Esophagus muscularis mucosa (tissue), 4 donors: ENCODE results near the gene RALY.

Experiments
- EP300 ChIP-seq: sonication (generic); formaldehyde crosslinking; IDR thresholded peaks from one replicate; pipeline ENCODE4 v1.6.1; 2017; ENCODE audit warnings: antibody characterized with exemption
- POLR2A ChIP-seq: fragments of 450-650 bp; IDR thresholded peaks from one replicate; pipeline ENCODE4 v1.6.1; 2017; ENCODE audit warnings: antibody characterized with exemption, moderate library complexity, mild to moderate bottlenecking, low read depth
- POLR2AphosphoS5 ChIP-seq, 2 donors: sonication (generic); formaldehyde crosslinking; IDR thresholded peaks; one replicate each; pipeline ENCODE4 v1.6.1; 2017; ENCODE audit warnings: antibody characterized with exemption in 2 of 2
- TF ChIP-seq, protein P1 (sequence below), 3 experiments: fragments of 200-600 bp in 2 of 3; fragments of 450-650 bp in 1 of 3; sonication (generic) in 2 of 3; IDR thresholded peaks; one replicate each; pipeline ENCODE4 v1.5.1; 2017 to 2019; ENCODE audit warnings: antibody characterized with exemption in 3 of 3, mild to moderate bottlenecking in 2 of 3, moderate library complexity in 1 of 3

DNA sequence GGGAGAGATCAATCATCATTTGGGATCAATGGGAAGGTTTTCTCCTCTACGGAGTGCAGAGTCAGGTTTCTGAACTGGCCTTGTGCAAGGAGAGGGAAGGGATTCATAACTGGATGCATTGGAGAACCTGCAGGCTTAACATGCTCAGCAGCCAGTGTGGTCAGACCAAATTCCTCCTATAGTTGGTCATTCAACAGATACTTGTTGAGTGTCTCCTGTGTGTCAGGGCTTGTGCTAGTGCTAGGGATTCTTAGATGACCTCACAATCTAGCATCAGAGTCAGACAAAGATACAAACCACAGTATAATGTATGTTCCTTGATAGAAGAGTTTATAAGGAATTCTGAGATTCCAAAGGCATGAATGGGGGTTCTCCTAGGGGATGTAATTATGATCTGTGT lies 23.9 kb downstream of the RALY start:
- TF ChIP-seq, protein P1, sequence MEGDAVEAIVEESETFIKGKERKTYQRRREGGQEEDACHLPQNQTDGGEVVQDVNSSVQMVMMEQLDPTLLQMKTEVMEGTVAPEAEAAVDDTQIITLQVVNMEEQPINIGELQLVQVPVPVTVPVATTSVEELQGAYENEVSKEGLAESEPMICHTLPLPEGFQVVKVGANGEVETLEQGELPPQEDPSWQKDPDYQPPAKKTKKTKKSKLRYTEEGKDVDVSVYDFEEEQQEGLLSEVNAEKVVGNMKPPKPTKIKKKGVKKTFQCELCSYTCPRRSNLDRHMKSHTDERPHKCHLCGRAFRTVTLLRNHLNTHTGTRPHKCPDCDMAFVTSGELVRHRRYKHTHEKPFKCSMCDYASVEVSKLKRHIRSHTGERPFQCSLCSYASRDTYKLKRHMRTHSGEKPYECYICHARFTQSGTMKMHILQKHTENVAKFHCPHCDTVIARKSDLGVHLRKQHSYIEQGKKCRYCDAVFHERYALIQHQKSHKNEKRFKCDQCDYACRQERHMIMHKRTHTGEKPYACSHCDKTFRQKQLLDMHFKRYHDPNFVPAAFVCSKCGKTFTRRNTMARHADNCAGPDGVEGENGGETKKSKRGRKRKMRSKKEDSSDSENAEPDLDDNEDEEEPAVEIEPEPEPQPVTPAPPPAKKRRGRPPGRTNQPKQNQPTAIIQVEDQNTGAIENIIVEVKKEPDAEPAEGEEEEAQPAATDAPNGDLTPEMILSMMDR (IDR thresholded peaks at IDR 0.05): no peak
- TF ChIP-seq POLR2AphosphoS5 (IDR thresholded peaks at IDR 0.05) (no peak), POLR2A (no peak), EP300 (no peak)
